Medulla oblongata (tissue), 1 donor: ENCODE data around the gene ECT2L.

Source experiments
- DNase-seq: peaks from one replicate; pipeline ENCODE4 v3.0.0-alpha.2; 2015; ENCODE audit errors: extremely low spot score

The ECT2L gene

GRCh38 chr6:138795809-138796603 is at the start of gene ECT2L:
Gene ECT2L (plus strand): TSS chr6:138796087. CDS start chr6:138813275, 17,188 bp downstream.
- DNase-seq = no peak

- DNase-seq = no peak
Measured at GRCh38 chr6:138752017-138752416, 43.9 kb upstream of the ECT2L start.

- DNase-seq = no peak
Measured at GRCh38 chr6:138757136-138757535, 38.8 kb upstream of the ECT2L start.

GRCh38 chr6:138765896-138766655 is 29.8 kb upstream of the ECT2L start:
- DNase-seq = peak; percentile 69

- DNase-seq = peak; percentile 17
Measured at GRCh38 chr6:138769102-138769676, 26.7 kb upstream of the ECT2L start.

- no peak for DNase-seq
Measured at GRCh38 chr6:138772596-138773176, 23.2 kb upstream of the ECT2L start.

- peak; percentile 99 for DNase-seq
Measured at GRCh38 chr6:138773177-138774091, 22.5 kb upstream of the ECT2L start, which contains the start of gene CCDC28A. Gene CCDC28A (plus strand): TSS chr6:138773769. CDS start chr6:138776121, 2,352 bp downstream.

GRCh38 chr6:138774370-138774769 is 21.5 kb upstream of the ECT2L start:
- DNase-seq = peak; percentile 82

GRCh38 chr6:138776659-138777058 is 19.2 kb upstream of the ECT2L start:
- DNase-seq = no peak

- DNase-seq = no peak
Measured at GRCh38 chr6:138778331-138778730, 17.6 kb upstream of the ECT2L start.

- DNase-seq = no peak
Measured at GRCh38 chr6:138782243-138782642, 13.6 kb upstream of the ECT2L start.

- DNase-seq = no peak
Measured at GRCh38 chr6:138785079-138785478, 10.8 kb upstream of the ECT2L start.

- peak; percentile 79 for DNase-seq
Measured at GRCh38 chr6:138785980-138786379, 9.9 kb upstream of the ECT2L start.

GRCh38 chr6:138787138-138787537 is 8.7 kb upstream of the ECT2L start:
- DNase-seq = no peak

- DNase-seq = no peak
Measured at GRCh38 chr6:138796771-138797170, 884 bp downstream of the ECT2L start.

- DNase-seq = no peak
Measured at GRCh38 chr6:138797806-138798446, 2.0 kb downstream of the ECT2L start.

GRCh38 chr6:138800377-138801150 is 4.7 kb downstream of the ECT2L start:
- DNase-seq = no peak

- DNase-seq = no peak
Measured at GRCh38 chr6:138803331-138803730, 7.4 kb downstream of the ECT2L start.

GRCh38 chr6:138803861-138804260 is 8.0 kb downstream of the ECT2L start:
- DNase-seq = no peak
